NB4 (cell line): ENCODE measurements around the gene TBC1D22A.

Experiments used
- CTCF ChIP-seq: IDR thresholded peaks from one replicate; pipeline ENCODE4 v1.5.1; 2012; ENCODE audit warnings: low read depth, low read length
- MAX ChIP-seq: IDR thresholded peaks from 2 replicates; pipeline ENCODE4 v1.6.1; 2011; ENCODE audit warnings: low read depth, low read length
- MYC ChIP-seq: IDR thresholded peaks from 2 replicates; pipeline ENCODE4 v1.6.1; 2011; ENCODE audit warnings: low read depth, low read length
- POLR2A ChIP-seq: IDR thresholded peaks from 2 replicates; pipeline ENCODE4 v1.6.1; 2011; ENCODE audit warnings: mild to moderate bottlenecking; ENCODE audit not compliant: insufficient read length; ENCODE audit errors: extremely low read depth

- TF ChIP-seq CTCF (no peak), MYC (no peak), POLR2A (no peak), MAX (no peak)
These were observed 321.8 kb downstream of the TBC1D22A start for GRCh38 chr22:47084226-47084625.
